ENCODE measurements around the gene TTC39C. TPM values are rescaled to one million over a fixed set of nuclear protein-coding genes. Genes with fewer than 3 reads are reported as not detected.

Gene TTC39C
- total RNA-seq, 2 donors from 2014 or later, result 8.8 to 9.5 TPM

- DNase-seq, result no peak
- Histone ChIP-seq H3K4me3 (no peak overlapping the region), H3K9me3 (no peaks in the 10 kb centered on the region), H3K36me3 (no peaks in the 10 kb centered on the region), H3K27ac (no peak overlapping the region), H3K27me3 (no peaks in the 10 kb centered on the region), H3K4me1 (no peaks in the 10 kb centered on the region), H3K9ac (ENCODE audit: low read depth in 2 of 2, low read length in 2 of 2) (no peak overlapping the region)
- no peak for TF ChIP-seq CTCF (IDR thresholded peaks at IDR 0.05)
- intact Hi-C loops (cut with DNase I), result no loop called here
Observed at GRCh38 chr18:24130494-24130893, 115.9 kb downstream of the TTC39C start.

GRCh38 chr18:24136967-24137373, 122.4 kb downstream of the TTC39C start:
- no peak for TF ChIP-seq CTCF (IDR thresholded peaks at IDR 0.05)
- Histone ChIP-seq H3K9ac (ENCODE audit: low read depth in 2 of 2, low read length in 2 of 2) (no peak overlapping the region), H3K36me3 (no peaks in the 10 kb centered on the region), H3K4me3 (no peak overlapping the region), H3K27me3 (no peaks in the 10 kb centered on the region), H3K9me3 (no peaks in the 10 kb centered on the region), H3K27ac (no peak overlapping the region), H3K4me1 (no peaks in the 10 kb centered on the region)
- intact Hi-C loops (cut with DNase I), result no loop called here
- DNase-seq, result no peak

- no peaks in the 10 kb centered on the region for H3K27me3 ChIP-seq
- H3K4me3 ChIP-seq, result peak overlapping the region; percentile 63
- DNase-seq, result no peak
- peak overlapping the region in 1 of 2 donors; percentile 7 for H3K9ac ChIP-seq (ENCODE audit: low read depth in 2 of 2, low read length in 2 of 2)
- H3K36me3 ChIP-seq, result no peaks in the 10 kb centered on the region
- no peak for TF ChIP-seq CTCF (IDR thresholded peaks at IDR 0.05)
- no peak overlapping the region for H3K27ac ChIP-seq
- intact Hi-C loops (cut with DNase I), result no loop called here
- H3K9me3 ChIP-seq, result no peaks in the 10 kb centered on the region
- H3K4me1 ChIP-seq, result no peaks in the 10 kb centered on the region
Observed at GRCh38 chr18:24138409-24138788, 123.8 kb downstream of the TTC39C start.

GRCh38 chr18:24138789-24139616, 124.4 kb downstream of the TTC39C start, which contains the start of gene CABYR:
TSS of gene CABYR (plus strand) at chr18:24139062. CDS start at chr18:24143115, 4,053 bp downstream.
- Histone ChIP-seq H3K4me3 (peak within 1 kb of the TSS; percentile 63), H3K27me3 (no peaks in the 10 kb centered on the region), H3K27ac (no peak within 1 kb of the TSS), H3K9ac (ENCODE audit: low read depth in 2 of 2, low read length in 2 of 2) (peak within 1 kb of the TSS; percentile 7 to 37), H3K4me1 (no peaks in the 10 kb centered on the region), H3K9me3 (no peaks in the 10 kb centered on the region), H3K36me3 (no peaks in the 10 kb centered on the region)
- intact Hi-C loops (cut with DNase I), result no loop called here
- no peak for TF ChIP-seq CTCF (IDR thresholded peaks at IDR 0.05)
- DNase-seq, result peak; percentile 72

- intact Hi-C loops (cut with DNase I), result no loop called here
- Histone ChIP-seq H3K9ac (ENCODE audit: low read depth in 2 of 2, low read length in 2 of 2) (no peak overlapping the region), H3K4me3 (no peak overlapping the region), H3K27ac (no peak overlapping the region), H3K36me3 (no peaks in the 10 kb centered on the region), H3K9me3 (no peaks in the 10 kb centered on the region), H3K4me1 (no peaks in the 10 kb centered on the region), H3K27me3 (no peaks in the 10 kb centered on the region)
- TF ChIP-seq CTCF (IDR thresholded peaks at IDR 0.05), result no peak
- DNase-seq, result no peak
Observed at GRCh38 chr18:24140697-24141096, 126.1 kb downstream of the TTC39C start.

Measured in colonic mucosa (tissue), 4 donors.